Measurements from ENCODE around the gene SMPD1. TPM values are rescaled to one million over a fixed set of nuclear protein-coding genes. Genes with fewer than 3 reads are reported as not detected.

Gene SMPD1
- total RNA-seq, 1 experiment from 2014 or later, result 4.5 TPM

- H3K4me3 Mint-ChIP-seq, result no peak overlapping the region
- H3T11ph ChIP-seq (ENCODE audit: low read length), result no peak overlapping the region
- H3K4me2 ChIP-seq (ENCODE audit: insufficient read depth, insufficient read length, low read length), result no peak overlapping the region
- H2AFZ ChIP-seq (ENCODE audit: low read length), result no peak overlapping the region
- H3K23me2 ChIP-seq (ENCODE audit: insufficient read length, low read depth, low read length, poor library complexity, severe bottlenecking), result no peaks in the 10 kb centered on the region
- no peaks in the 10 kb centered on the region for H3K9me3 Mint-ChIP-seq
- H4K91ac ChIP-seq (ENCODE audit: insufficient read length, low read depth, low read length), result no peak overlapping the region
- no peak overlapping the region for H4K8ac ChIP-seq (replicated peaks; ENCODE audit: insufficient read length, low read depth, low read length)
- no peaks in the 10 kb centered on the region for H3K79me2 ChIP-seq (ENCODE audit: insufficient read depth, low read length)
- H2BK12ac ChIP-seq (ENCODE audit: insufficient read length, low read depth, low read length), result no peak overlapping the region
- no peak overlapping the region for H3K27ac ChIP-seq (ENCODE audit: insufficient read length, low read depth, low read length)
- H3K36me3 Mint-ChIP-seq (ENCODE audit: insufficient read depth in 1 of 3, low read depth in 3 of 3), result peaks cover 0 to 6% (median 4%) of the 10 kb centered on the region in 3 experiments; a peak in 3 of 7 replicates
- no peaks in the 10 kb centered on the region for H3K27me3 ChIP-seq (ENCODE audit: insufficient read depth, low read length)
- H3K4me1 ChIP-seq (ENCODE audit: insufficient read depth, low read length), result no peaks in the 10 kb centered on the region
- no peak for DNase-seq
- TF ChIP-seq CTCF (conservative IDR thresholded peaks at IDR 0.05), result no peak
- no peak overlapping the region for H2BK20ac ChIP-seq (ENCODE audit: low read depth, low read length, poor library complexity, severe bottlenecking)
- no peak overlapping the region for H4K5ac ChIP-seq (ENCODE audit: insufficient read length, low read depth, low read length)
- no peaks in the 10 kb centered on the region for H4K20me1 ChIP-seq (ENCODE audit: control insufficient read depth, insufficient read depth, insufficient read length)
- peaks cover 6 to 11% of the 10 kb centered on the region in 2 experiments for H3K4me1 Mint-ChIP-seq
- no peak overlapping the region for H3K27ac Mint-ChIP-seq
- no peak overlapping the region; the same call in 1 of the 2 replicates for H3K14ac ChIP-seq (ENCODE audit: insufficient read depth, low read length)
- H3K79me1 ChIP-seq (ENCODE audit: insufficient read depth, low read depth, low read length, poor library complexity, severe bottlenecking), result no peaks in the 10 kb centered on the region
- no peak overlapping the region for H3K18ac ChIP-seq (ENCODE audit: insufficient read length, low read depth, low read length)
- no peak overlapping the region for H2BK120ac ChIP-seq (ENCODE audit: low read depth, low read length, poor library complexity, severe bottlenecking)
- WGBS (ENCODE audit: extremely low coverage, insufficient read length, low lambda C conversion rate), result no CpG with 5 or more reads among the region's 23 CpGs
- H2AK5ac ChIP-seq (ENCODE audit: insufficient read length, low read length), result no peak overlapping the region
- H3K23ac ChIP-seq (ENCODE audit: insufficient read length, low read depth, low read length), result no peak overlapping the region
- H2BK5ac ChIP-seq (ENCODE audit: insufficient read length, low read length), result no peak overlapping the region
- no peaks in the 10 kb centered on the region for H3K27me3 Mint-ChIP-seq (ENCODE audit: low read depth)
- no peak overlapping the region for H3K56ac ChIP-seq (ENCODE audit: insufficient read length, low read depth, low read length)
- no peaks in the 10 kb centered on the region for H3K9me3 ChIP-seq (ENCODE audit: control insufficient read depth, low read depth, low read length)
- H2BK15ac ChIP-seq (ENCODE audit: low read depth, low read length), result no peak overlapping the region
- no peak overlapping the region for H3K9ac ChIP-seq (ENCODE audit: extremely low read depth, insufficient read length, low read length)
- no peak overlapping the region for H3K4ac ChIP-seq (ENCODE audit: low read depth, low read length)
Measured at GRCh38 chr11:6410695-6411430, 20.6 kb downstream of the SMPD1 start.

All from H9 (cell line).